Fibroblast of skin of left biceps (primary cell): Measurements from ENCODE around the gene THOC1.
"Not testable (repeated sequence)": the region's sequence is repeated elsewhere in the genome, so short reads cannot be mapped to it uniquely, and the experiment has no call there.

Experiments used
- DNase-seq, 2 experiments: peaks; one replicate each; pipeline ENCODE4 v3.0.0-alpha.2; 2013; ENCODE audit warnings: low read depth in 2 of 2

The THOC1 gene

GRCh38 chr18:267688-268552 lies at the start of gene THOC1:
Gene THOC1 (minus strand): TSS chr18:268047. CDS start chr18:268019, 28 bp downstream.
- DNase-seq = peak; percentile 72 to 76

DNA sequence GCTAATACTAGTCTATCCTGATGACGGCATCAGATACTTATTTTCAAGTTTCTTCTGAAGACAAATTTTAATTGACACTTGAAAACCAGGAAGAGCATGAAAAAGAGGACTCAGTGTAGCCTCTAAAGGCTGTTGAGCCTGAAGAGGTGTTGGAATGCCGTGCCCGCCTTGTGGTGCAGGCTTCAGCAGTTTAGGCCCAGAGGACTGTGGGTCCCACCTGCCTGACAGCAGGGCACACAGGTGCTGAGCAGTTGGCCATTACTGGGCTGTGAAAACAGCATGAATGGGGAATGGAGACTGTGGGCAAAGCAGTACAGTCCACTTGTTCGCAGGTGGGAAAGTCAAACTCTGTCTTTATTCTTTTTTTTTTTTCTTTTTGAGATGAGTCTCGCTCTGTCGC lies 49.8 kb upstream of the THOC1 start:
- no peak for DNase-seq

DNA sequence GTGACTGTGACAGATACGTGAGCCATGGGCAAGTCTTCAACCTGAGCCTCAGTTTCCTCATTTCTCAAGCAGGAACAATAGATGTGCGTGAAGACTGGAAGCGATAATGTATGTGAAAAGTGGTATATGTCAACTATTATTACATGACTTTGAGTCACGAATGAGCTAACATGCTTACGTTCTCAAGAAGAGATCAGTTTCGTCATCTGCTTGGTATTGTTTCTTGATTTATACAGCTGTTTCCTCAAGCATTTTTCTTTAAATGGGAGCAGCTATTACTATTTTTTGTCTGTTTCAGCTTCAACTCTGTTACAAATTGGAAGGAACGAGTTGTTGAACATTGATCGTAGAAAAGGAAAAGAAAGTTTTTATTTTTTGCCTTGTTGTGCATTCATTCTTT lies 48.5 kb upstream of the THOC1 start:
- DNase-seq = no peak

GRCh38 chr18:313931-314330 lies 46.1 kb upstream of the THOC1 start:
- no peak for DNase-seq

- DNase-seq = no peak
Observed at GRCh38 chr18:312415-312814, 44.6 kb upstream of the THOC1 start.

DNA sequence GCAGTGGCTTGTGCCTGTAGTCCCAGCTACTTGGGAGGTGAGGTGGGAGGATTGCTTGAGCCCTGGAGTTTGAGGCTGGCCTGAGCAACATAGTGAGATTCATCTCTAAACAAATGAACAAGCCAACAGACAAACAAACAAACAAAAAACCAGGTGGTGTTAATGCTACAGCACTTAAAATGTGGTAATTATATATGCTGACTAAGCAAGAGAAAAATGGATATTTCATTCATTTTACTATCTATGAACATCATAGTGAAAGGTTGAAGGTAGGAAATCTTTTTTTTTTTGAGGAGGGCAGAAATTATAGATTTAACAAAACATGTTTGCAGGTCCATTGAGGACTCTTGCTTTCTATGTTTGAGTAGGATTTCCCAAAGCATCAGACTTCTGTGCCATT lies 42.2 kb upstream of the THOC1 start:
- DNase-seq = no peak

DNA sequence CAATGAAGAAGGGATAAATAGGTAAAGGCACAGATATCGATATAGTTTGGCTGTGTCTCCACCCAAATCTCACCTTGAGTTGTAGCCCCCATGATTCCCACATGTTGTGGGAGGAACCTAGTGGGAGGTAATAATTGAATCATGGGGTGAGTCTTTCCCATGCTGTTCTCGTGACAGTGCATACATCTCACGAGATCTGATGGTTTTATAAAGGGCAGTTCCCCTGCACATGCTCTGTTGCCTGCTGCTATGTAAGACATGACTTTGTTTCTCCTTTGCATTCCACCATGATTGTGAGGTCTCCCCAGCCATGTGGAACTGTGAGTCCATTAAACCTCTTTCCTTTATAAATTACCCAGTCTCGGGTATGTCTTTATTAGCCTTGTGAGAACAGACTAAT lies 40.2 kb upstream of the THOC1 start:
- DNase-seq = not testable (repeated sequence)

DNA sequence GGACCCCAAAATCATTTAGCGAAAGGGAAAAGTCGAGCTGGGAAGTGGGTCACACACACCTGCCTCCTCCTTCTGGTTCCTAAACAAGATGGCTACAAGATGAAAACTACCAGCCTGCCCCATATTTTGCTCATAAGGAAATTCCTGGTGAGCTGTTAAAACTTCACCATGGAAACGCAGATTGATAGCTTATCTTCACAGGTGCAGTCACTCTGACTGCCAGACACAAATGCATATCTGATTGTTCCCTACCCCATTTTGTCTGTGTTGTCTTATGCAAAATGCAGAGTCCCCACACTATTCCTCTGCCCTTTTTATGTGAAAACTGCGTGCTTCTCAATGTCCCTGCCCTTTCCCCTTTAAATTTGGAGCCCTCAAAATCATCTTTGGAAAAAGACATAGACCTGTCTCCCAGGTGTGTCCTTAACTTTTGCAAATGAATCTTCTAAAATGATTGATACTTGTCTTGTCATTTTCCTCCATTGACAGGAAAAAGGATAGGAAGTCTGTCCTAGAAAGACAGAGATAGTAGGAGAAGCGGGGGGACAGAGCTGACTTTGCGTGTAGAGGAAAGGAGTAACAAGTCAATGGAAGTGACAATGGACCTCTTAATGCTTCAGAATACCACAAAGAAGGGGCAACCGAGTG lies 38.9 kb upstream of the THOC1 start:
- no peak for DNase-seq

DNA sequence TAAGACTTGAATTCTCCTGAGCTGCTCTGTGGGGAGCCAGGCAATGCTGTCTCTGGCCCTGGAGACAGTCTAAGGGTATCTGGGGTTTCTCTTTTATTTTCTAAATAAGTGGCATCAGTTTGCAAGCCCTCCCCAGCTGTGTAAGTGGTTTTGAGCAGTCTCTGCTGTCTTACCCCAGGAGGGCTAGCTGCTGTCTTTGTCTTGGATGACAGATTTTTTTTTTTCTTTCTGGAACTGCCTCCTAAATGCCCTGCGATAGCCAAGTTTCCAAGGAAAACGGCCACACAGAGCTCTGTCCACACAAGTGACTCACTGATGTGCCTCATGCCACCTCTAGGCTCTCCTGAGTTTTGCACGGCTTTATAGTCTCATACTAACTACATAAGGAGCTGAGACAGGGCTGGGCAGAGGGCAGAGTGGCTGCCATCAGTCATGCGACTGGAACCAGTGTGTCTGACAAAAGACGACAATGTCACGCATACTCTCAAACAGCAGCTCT lies 37.2 kb upstream of the THOC1 start:
- DNase-seq = no peak

DNA sequence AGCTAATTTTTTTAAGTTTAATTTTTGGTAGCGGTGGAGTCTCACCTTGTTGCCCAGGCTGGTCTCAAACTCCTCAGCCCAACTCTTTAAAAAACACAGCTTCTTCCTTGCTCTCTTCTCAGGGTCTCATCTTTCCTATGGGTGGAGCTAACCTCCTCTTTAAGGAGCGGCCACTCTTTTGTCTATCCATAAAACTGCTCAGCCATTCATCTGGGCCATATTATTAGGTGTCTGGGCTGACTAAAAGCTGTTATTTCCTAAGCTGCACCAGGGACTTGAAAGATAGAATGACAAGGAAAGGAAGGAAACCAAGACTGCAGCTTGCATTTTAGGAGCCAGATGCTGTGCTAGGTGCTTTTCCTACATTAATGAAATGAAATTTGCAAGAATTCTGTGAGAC lies 35.8 kb upstream of the THOC1 start:
- no peak for DNase-seq

- DNase-seq = no peak
Observed at GRCh38 chr18:303011-303410, 35.2 kb upstream of the THOC1 start.

- no peak for DNase-seq
Observed at GRCh38 chr18:302097-302496, 34.2 kb upstream of the THOC1 start.

DNA sequence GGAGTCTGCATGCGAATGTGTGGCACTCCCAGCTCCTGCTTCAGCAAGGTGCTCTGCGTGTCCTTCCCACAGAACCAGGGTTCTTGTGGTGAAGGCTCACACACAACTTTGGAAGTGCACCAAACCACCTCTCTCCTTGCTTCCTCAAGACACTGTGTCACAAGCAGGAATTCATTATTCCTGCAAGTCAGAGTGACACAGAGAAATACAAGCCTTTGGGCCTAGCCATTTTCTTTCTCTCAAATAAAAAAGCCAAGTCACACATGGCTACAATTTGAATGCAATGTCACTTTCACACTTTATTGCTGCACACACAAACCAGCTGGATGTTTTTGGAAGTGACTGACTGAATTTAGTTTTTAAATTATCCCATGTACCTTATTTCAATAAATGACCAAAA lies 30.1 kb upstream of the THOC1 start:
- DNase-seq = no peak

GRCh38 chr18:295756-296490 lies 28.1 kb upstream of the THOC1 start:
- DNase-seq = no peak

DNA sequence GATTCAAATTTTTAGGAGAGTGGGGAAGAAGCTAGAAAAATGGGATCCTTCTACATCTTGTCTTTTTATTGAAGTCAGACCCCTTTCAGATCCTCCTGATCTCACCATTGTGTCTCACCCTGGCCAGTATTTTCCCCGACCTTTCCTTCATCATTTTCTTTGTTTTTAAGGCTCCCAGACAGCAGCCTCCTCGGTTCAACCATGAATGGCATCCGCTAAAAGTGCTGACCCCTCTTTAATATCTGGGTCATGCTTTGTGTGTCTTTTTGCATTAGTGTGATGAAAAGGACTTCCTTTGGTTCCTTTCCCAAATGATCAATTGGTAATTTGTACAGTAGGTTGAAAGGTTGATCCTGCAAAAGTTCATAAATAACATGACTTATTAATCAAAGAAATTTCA lies 26.7 kb upstream of the THOC1 start:
- no peak for DNase-seq

DNA sequence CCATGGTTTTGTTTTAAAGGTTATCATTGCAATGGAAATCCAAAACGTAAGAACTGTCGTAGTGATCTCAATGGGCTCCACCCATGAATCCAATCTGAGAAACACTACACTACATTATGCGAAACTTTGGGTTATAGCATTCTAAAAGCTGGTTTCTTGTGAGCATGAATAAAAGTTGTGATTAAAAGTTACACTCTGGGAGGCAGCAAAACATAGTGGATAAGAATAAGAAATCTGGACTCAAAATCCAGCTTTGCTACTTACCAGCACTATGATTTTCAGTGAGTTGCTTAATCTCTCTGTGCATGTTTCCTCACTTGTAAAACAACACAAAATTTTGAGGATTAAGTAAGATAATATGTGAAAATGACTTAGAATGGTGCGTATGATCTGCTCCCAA lies 25.7 kb upstream of the THOC1 start:
- DNase-seq = no peak

- no peak for DNase-seq
Observed at GRCh38 chr18:292271-292670, 24.4 kb upstream of the THOC1 start.

DNA sequence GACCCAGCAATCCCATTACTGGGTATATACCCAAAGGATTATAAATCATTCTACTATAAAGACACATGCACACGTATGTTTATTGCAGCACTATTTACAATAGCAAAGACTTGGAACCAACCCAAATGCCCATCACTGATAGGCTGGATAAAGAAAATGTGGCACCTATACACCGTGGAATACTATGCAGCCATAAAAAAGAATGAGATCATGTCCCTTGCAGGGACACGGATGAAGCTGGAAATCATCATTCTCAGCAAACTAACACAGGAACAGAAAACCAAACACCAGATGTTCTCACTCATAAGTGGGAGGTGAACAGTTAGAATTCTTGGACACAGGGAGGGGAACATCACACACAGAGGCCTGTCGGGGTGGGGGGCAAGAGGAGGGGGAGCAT lies 22.1 kb upstream of the THOC1 start:
- not testable (repeated sequence) for DNase-seq

- DNase-seq = no peak
Observed at GRCh38 chr18:289026-289425, 21.2 kb upstream of the THOC1 start.

GRCh38 chr18:286515-287310 lies 18.9 kb upstream of the THOC1 start:
- DNase-seq = no peak

- DNase-seq = no peak
Observed at GRCh38 chr18:285817-286216, 18.0 kb upstream of the THOC1 start.

DNA sequence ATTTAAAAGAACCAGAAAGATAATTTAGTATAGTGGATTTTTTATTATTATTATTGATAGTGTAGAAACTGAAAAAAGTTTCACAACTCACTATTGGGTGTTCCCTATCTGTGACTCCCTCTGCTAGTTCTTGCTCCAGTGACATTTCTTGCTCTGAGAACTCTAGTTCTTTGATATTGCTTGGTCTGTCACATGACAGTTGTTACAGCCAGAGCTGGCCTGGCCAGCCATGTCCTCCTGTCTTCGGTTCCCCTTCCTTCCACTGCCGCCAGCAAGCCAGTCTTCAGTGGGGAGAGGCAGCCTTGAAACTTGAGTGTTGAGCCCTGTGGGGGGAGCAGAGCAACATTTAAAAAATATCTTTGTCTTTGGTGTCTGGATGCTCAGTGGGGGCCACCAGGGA lies 7.6 kb upstream of the THOC1 start:
- no peak for DNase-seq
